ENCODE measurements around the gene BTBD7. TPM values are rescaled to one million over a fixed set of nuclear protein-coding genes. Genes with fewer than 3 reads are reported as not detected.

BTBD7 gene
- total and polyA plus RNA-seq, 2 of the 4 experiments (the other 2 are of a cell fraction): 11.9 to 30.5 TPM

- in situ Hi-C loops (cut with MboI; ENCODE audit: low sequenced_read_pairs): no loop called here
- no peak overlapping the region for H2AFZ ChIP-seq (replicated peaks; ENCODE audit: low read length, poor library complexity)
Measured at GRCh38 chr14:93381644-93382043, 48.8 kb upstream of the BTBD7 start.

More at GRCh38 chr14:93381644-93382043, 48.8 kb upstream of the BTBD7 start:
- Histone ChIP-seq H3K9me1 (ENCODE audit: insufficient read depth, low read length) (no peaks in the 10 kb centered on the region), H3K27me3 (ENCODE audit: control insufficient read depth, insufficient read depth, low read length) (no peaks in the 10 kb centered on the region), H4K8ac (ENCODE audit: low read depth in 2 of 2, low read length in 2 of 2) (no peak overlapping the region), H3K36me3 (ENCODE audit: control insufficient read depth, insufficient read depth, low read length) (no peaks in the 10 kb centered on the region), H3K4me2 (ENCODE audit: low read depth, low read length) (no peak overlapping the region), H3K4ac (ENCODE audit: low read depth, low read length) (no peak overlapping the region), H2AK9ac (replicated peaks; ENCODE audit: low read depth, low read length, poor library complexity) (no peak overlapping the region), H3K27ac (ENCODE audit: insufficient read depth, low read length) (no peak overlapping the region), H3K9ac (ENCODE audit: low read depth, low read length) (no peak overlapping the region), H2BK5ac (ENCODE audit: low read depth, low read length, poor library complexity, severe bottlenecking) (no peak overlapping the region), H3K18ac (ENCODE audit: low read depth, low read length) (no peak overlapping the region), H4K91ac (ENCODE audit: insufficient read depth, low read depth, low read length) (no peak overlapping the region), H3K23ac (ENCODE audit: low read depth, low read length) (no peak overlapping the region), H2AK5ac (ENCODE audit: low read depth, low read length) (no peak overlapping the region), H3K56ac (ENCODE audit: extremely low read depth, insufficient read depth, low read length) (no peak overlapping the region), H4K20me1 (ENCODE audit: insufficient read depth, low read length) (no peaks in the 10 kb centered on the region), H3K4me3 (ENCODE audit: insufficient read depth, low read depth, low read length) (no peak overlapping the region), H2BK20ac (ENCODE audit: low read depth, low read length) (no peak overlapping the region), H3K79me1 (ENCODE audit: low read depth in 1 of 2, low read length in 2 of 2) (no peaks in the 10 kb centered on the region), H4K5ac (ENCODE audit: low read depth, low read length) (no peak overlapping the region), H3K4me1 (ENCODE audit: control insufficient read depth, insufficient read depth, low read length) (no peaks in the 10 kb centered on the region), H3K9me3 (ENCODE audit: control insufficient read depth, insufficient read depth, low read length) (no peaks in the 10 kb centered on the region), H3K14ac (replicated peaks; ENCODE audit: low read depth, low read length) (no peak overlapping the region), H2BK120ac (ENCODE audit: low read depth, low read length) (no peak overlapping the region), H2BK15ac (ENCODE audit: low read depth, low read length) (no peak overlapping the region)
- BruUV-seq (replicated peaks): no TSS peak
- ChIA-PET CTCF (interaction anchor here (1.2 kb wide), 1 partner anchor 21 kb away, joined by 3 read pairs; no protein-coding TSS in a partner anchor), POLR2A (ENCODE audit: unreplicated experiment) (no interaction called here)
- DNase-seq (no peak), ATAC-seq (ENCODE audit: low read depth) (no peak)
- TF ChIP-seq CEBPB (IDR thresholded peaks at IDR 0.05; ENCODE audit: low read depth, low read length) (no peak), USF2 (IDR thresholded peaks at IDR 0.05; ENCODE audit: low read depth, low read length) (no peak), ELK1 (IDR thresholded peaks at IDR 0.05; ENCODE audit: borderline replicate concordance, low read depth, low read length) (no peak), RFX5 (IDR thresholded peaks at IDR 0.05; ENCODE audit: low read depth, low read length) (no peak)
- intact Hi-C loops (cut with micrococcal nuclease): no loop called here
- dilution Hi-C loops (cut with HindIII; ENCODE audit: low sequenced_read_pairs, unreplicated experiment): no loop called here
- no CpG with 5 or more reads among the region's 1 CpG for WGBS, 2 experiments (ENCODE audit: extremely low coverage in 2 of 2, insufficient read length in 1 of 2)

All from IMR-90 (cell line).